H9 (cell line): Measurements from ENCODE around the gene IL6ST. TPM values are rescaled to one million over a fixed set of nuclear protein-coding genes. Genes with fewer than 3 reads are reported as not detected.

Experiments
- DNase-seq: peaks from one replicate; pipeline ENCODE4 v3.0.0-alpha.2; 2017
- H2AFZ ChIP-seq: one replicate; pipeline ENCODE4 v1.6.1; 2013; ENCODE audit warnings: mild to moderate bottlenecking, low read length, control low read depth, moderate library complexity
- H2AK5ac ChIP-seq: 2 replicates; pipeline ENCODE4 v1.6.1; 2013; ENCODE audit warnings: low read length, control low read depth, mixed read lengths; ENCODE audit not compliant: insufficient read length
- H2BK120ac ChIP-seq: one replicate; pipeline ENCODE4 v1.6.1; 2013; ENCODE audit warnings: low read depth, mild to moderate bottlenecking, low read length, control low read depth, inconsistent platforms; ENCODE audit not compliant: poor library complexity, severe bottlenecking
- H2BK12ac ChIP-seq: 2 replicates; pipeline ENCODE4 v1.6.1; 2013; ENCODE audit warnings: low read length, control low read depth, mixed read lengths, low read depth; ENCODE audit not compliant: insufficient read length
- H2BK15ac ChIP-seq: 2 replicates; pipeline ENCODE4 v1.6.1; 2013; ENCODE audit warnings: low read depth, low read length, control low read depth
- H2BK20ac ChIP-seq: one replicate; pipeline ENCODE4 v1.6.1; 2013; ENCODE audit warnings: low read depth, mild to moderate bottlenecking, low read length, control low read depth, inconsistent platforms; ENCODE audit not compliant: poor library complexity, severe bottlenecking
- H2BK5ac ChIP-seq: 2 replicates; pipeline ENCODE4 v1.6.1; 2013; ENCODE audit warnings: low read length, control low read depth, mixed read lengths; ENCODE audit not compliant: insufficient read length
- H3K14ac ChIP-seq: 2 replicates; pipeline ENCODE4 v1.6.1; 2013; ENCODE audit warnings: low read length, control low read depth; ENCODE audit not compliant: insufficient read depth
- H3K18ac ChIP-seq: 2 replicates; pipeline ENCODE4 v1.6.1; 2013; ENCODE audit warnings: low read depth, mild to moderate bottlenecking, mixed read lengths, low read length, control low read depth; ENCODE audit not compliant: insufficient read length
- H3K23ac ChIP-seq: 2 replicates; pipeline ENCODE4 v1.6.1; 2013; ENCODE audit warnings: low read length, control low read depth, mixed read lengths, low read depth; ENCODE audit not compliant: insufficient read length
- H3K23me2 ChIP-seq: 2 replicates; pipeline ENCODE4 v1.6.1; 2013; ENCODE audit warnings: low read depth, mild to moderate bottlenecking, mixed read lengths, low read length, control low read depth; ENCODE audit not compliant: insufficient read length, poor library complexity, severe bottlenecking
- H3K27ac ChIP-seq: 2 replicates; pipeline ENCODE4 v1.5.1; 2013; ENCODE audit warnings: low read length, control low read depth, mixed read lengths, low read depth; ENCODE audit not compliant: insufficient read length
- H3K27me3 ChIP-seq: 2 replicates; pipeline ENCODE4 v1.6.1; 2013; ENCODE audit warnings: low read length, control low read depth, inconsistent platforms; ENCODE audit not compliant: insufficient read depth
- H3K4ac ChIP-seq: 2 replicates; pipeline ENCODE4 v1.6.1; 2013; ENCODE audit warnings: low read depth, mild to moderate bottlenecking, control low read depth, inconsistent platforms, low read length, moderate library complexity
- H3K4me1 ChIP-seq: 2 replicates; pipeline ENCODE4 v1.6.1; 2013; ENCODE audit warnings: low read length, control low read depth, inconsistent platforms; ENCODE audit not compliant: insufficient read depth
- H3K4me2 ChIP-seq: 2 replicates; pipeline ENCODE4 v1.6.1; 2013; ENCODE audit warnings: low read length, control low read depth, mixed read lengths; ENCODE audit not compliant: insufficient read length, insufficient read depth
- H3K56ac ChIP-seq: 2 replicates; pipeline ENCODE4 v1.6.1; 2013; ENCODE audit warnings: low read depth, mild to moderate bottlenecking, mixed read lengths, low read length, control low read depth; ENCODE audit not compliant: insufficient read length
- H3K79me1 ChIP-seq: 2 replicates; pipeline ENCODE4 v1.6.1; 2013; ENCODE audit warnings: low read depth, mild to moderate bottlenecking, moderate library complexity, low read length, control low read depth, inconsistent platforms; ENCODE audit not compliant: insufficient read depth, poor library complexity, severe bottlenecking
- H3K79me2 ChIP-seq: 2 replicates; pipeline ENCODE4 v1.6.1; 2013; ENCODE audit warnings: low read length, control low read depth, inconsistent platforms; ENCODE audit not compliant: insufficient read depth
- H3K9ac ChIP-seq: 2 replicates; pipeline ENCODE4 v1.6.1; 2013; ENCODE audit warnings: low read length, control low read depth, mixed read lengths; ENCODE audit not compliant: insufficient read length; ENCODE audit errors: extremely low read depth
- H3K9me3 ChIP-seq: one replicate; pipeline ENCODE4 v1.6.1; 2013; ENCODE audit warnings: low read depth, low read length, inconsistent platforms; ENCODE audit not compliant: control insufficient read depth
- H3T11ph ChIP-seq: one replicate; pipeline ENCODE4 v1.6.1; 2013; ENCODE audit warnings: mild to moderate bottlenecking, low read length, control low read depth, inconsistent platforms
- H4K20me1 ChIP-seq: one replicate; pipeline ENCODE4 v1.6.1; 2013; ENCODE audit not compliant: control insufficient read depth, insufficient read length, insufficient read depth
- H4K5ac ChIP-seq: 2 replicates; pipeline ENCODE4 v1.6.1; 2013; ENCODE audit warnings: low read depth, mild to moderate bottlenecking, mixed read lengths, low read length, control low read depth; ENCODE audit not compliant: insufficient read length
- H4K8ac ChIP-seq: replicated peaks from 2 replicates; pipeline ENCODE4 v1.6.1; 2013; ENCODE audit warnings: low read length, control low read depth, mixed read lengths, low read depth; ENCODE audit not compliant: insufficient read length
- H4K91ac ChIP-seq: 2 replicates; pipeline ENCODE4 v1.6.1; 2013; ENCODE audit warnings: low read depth, mild to moderate bottlenecking, moderate library complexity, mixed read lengths, low read length, control low read depth; ENCODE audit not compliant: insufficient read length
- H3K27ac Mint-ChIP-seq, 3 experiments: 2 replicates in 2 of 3; 3 replicates in 1 of 3; pipeline ENCODE4 v1.8.0; 2020 to 2021; ENCODE audit warnings: mixed read lengths in 3 of 3, mild to moderate bottlenecking in 1 of 3, moderate library complexity in 1 of 3
- H3K27me3 Mint-ChIP-seq: 2 replicates; pipeline ENCODE4 v1.8.0; 2021; ENCODE audit warnings: low read depth, mild to moderate bottlenecking, moderate library complexity, mixed read lengths
- H3K36me3 Mint-ChIP-seq, 3 experiments: 2 replicates in 2 of 3; 3 replicates in 1 of 3; pipeline ENCODE4 v1.8.0; 2020 to 2021; ENCODE audit warnings: low read depth in 3 of 3, mixed read lengths in 3 of 3; ENCODE audit not compliant: insufficient read depth in 1 of 3
- H3K4me1 Mint-ChIP-seq, 2 experiments: 2 replicates each; pipeline ENCODE4 v1.8.0; 2020; ENCODE audit warnings: mixed read lengths in 2 of 2
- H3K4me3 Mint-ChIP-seq, 2 experiments: 2 replicates in 1 of 2; 3 replicates in 1 of 2; pipeline ENCODE4 v1.8.0; 2020 to 2021; ENCODE audit warnings: mild to moderate bottlenecking in 2 of 2, mixed read lengths in 2 of 2, moderate library complexity in 1 of 2
- H3K9me3 Mint-ChIP-seq, 2 experiments: 2 replicates in 1 of 2; 3 replicates in 1 of 2; pipeline ENCODE4 v1.8.0; 2020; ENCODE audit warnings: mild to moderate bottlenecking in 2 of 2, mixed read lengths in 2 of 2, moderate library complexity in 1 of 2
- total RNA-seq: library from RNA; stranded (reverse); gene quantifications from 2 replicates; pipeline ENCODE4 v1.2.1, GENCODE V29; 2021
- TF ChIP-seq, protein P1 (sequence below): fragments of 200-600 bp; sonication (generic); conservative IDR thresholded peaks from 3 replicates; pipeline ENCODE4 v1.8.0; 2021; ENCODE audit warnings: antibody characterized with exemption, mild to moderate bottlenecking

IL6ST gene
- total RNA-seq, 1 experiment from 2014 or later: 11.1 TPM

DNA sequence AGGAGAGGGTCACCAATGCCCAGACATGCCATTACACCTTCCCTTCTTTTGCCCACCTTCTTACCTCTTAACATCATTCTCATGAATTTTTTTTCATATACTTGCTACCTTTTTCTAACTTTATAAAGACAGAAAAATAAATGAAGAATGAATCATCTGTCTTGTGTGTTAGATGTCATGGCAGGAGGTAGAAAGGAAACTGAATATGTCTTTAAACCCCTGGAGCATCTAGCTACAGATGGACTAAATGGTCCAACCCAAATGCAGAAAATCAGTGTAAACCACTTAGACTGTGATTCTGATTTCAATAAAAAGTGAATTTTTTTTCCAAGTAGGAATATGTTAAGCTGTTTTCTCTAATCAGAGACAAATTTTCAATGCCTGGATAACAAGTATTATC, 11.8 kb upstream of the IL6ST start:
- H2BK12ac ChIP-seq: no peak overlapping the region
- H4K91ac ChIP-seq: no peak overlapping the region

More for the DNA sequence above, 11.8 kb upstream of the IL6ST start:
- H3K9me3 Mint-ChIP-seq: peaks cover 0 to 8% of the 10 kb centered on the region in 2 experiments; a peak in 3 of 5 replicates
- no peak overlapping the region for H4K8ac ChIP-seq
- H3K4ac ChIP-seq: no peak overlapping the region
- no peak overlapping the region for H2BK120ac ChIP-seq
- H3K9me3 ChIP-seq: no peaks in the 10 kb centered on the region
- H2BK15ac ChIP-seq: no peak overlapping the region
- no peak overlapping the region for H2AFZ ChIP-seq
- H2BK20ac ChIP-seq: no peak overlapping the region
- H3K4me1 ChIP-seq: no peaks in the 10 kb centered on the region
- H4K20me1 ChIP-seq: no peaks in the 10 kb centered on the region
- no peak overlapping the region for H3K56ac ChIP-seq
- no peak overlapping the region for H3K9ac ChIP-seq
- no peak overlapping the region for H3K4me2 ChIP-seq
- H3K79me1 ChIP-seq: no peaks in the 10 kb centered on the region
- H3K27ac ChIP-seq: no peak overlapping the region
- peaks cover 0 to 4% (median 0%) of the 10 kb centered on the region in 3 experiments; a peak in 2 of 7 replicates for H3K36me3 Mint-ChIP-seq
- no peaks in the 10 kb centered on the region for H3K27me3 Mint-ChIP-seq
- H3K4me1 Mint-ChIP-seq: no peaks in the 10 kb centered on the region
- no peak overlapping the region for H3K18ac ChIP-seq
- TF ChIP-seq, protein P1, sequence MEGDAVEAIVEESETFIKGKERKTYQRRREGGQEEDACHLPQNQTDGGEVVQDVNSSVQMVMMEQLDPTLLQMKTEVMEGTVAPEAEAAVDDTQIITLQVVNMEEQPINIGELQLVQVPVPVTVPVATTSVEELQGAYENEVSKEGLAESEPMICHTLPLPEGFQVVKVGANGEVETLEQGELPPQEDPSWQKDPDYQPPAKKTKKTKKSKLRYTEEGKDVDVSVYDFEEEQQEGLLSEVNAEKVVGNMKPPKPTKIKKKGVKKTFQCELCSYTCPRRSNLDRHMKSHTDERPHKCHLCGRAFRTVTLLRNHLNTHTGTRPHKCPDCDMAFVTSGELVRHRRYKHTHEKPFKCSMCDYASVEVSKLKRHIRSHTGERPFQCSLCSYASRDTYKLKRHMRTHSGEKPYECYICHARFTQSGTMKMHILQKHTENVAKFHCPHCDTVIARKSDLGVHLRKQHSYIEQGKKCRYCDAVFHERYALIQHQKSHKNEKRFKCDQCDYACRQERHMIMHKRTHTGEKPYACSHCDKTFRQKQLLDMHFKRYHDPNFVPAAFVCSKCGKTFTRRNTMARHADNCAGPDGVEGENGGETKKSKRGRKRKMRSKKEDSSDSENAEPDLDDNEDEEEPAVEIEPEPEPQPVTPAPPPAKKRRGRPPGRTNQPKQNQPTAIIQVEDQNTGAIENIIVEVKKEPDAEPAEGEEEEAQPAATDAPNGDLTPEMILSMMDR: no peak
- H3K23me2 ChIP-seq: no peaks in the 10 kb centered on the region
- no peak overlapping the region; a peak in 1 of 7 replicates for H3K27ac Mint-ChIP-seq
- H3K4me3 Mint-ChIP-seq: no peak overlapping the region
- H4K5ac ChIP-seq: no peak overlapping the region
- no peak overlapping the region for H2AK5ac ChIP-seq
- H3K14ac ChIP-seq: no peak overlapping the region
- no peak overlapping the region for H2BK5ac ChIP-seq
- no peak for DNase-seq
- H3K23ac ChIP-seq: no peak overlapping the region
- H3T11ph ChIP-seq: no peak overlapping the region
- no peaks in the 10 kb centered on the region for H3K27me3 ChIP-seq
- no peaks in the 10 kb centered on the region for H3K79me2 ChIP-seq
